Neuronal stem cell (in vitro differentiated cells): ENCODE data around the gene MACROD2.

Experiments
- DNase-seq: peaks from one replicate; pipeline ENCODE4 v3.0.0-alpha.2; 2013; ENCODE audit warnings: low spot score
- H2AFZ ChIP-seq: one replicate; pipeline ENCODE4 v1.6.1; 2013; ENCODE audit warnings: mild to moderate bottlenecking, low read length, inconsistent platforms
- H2AK5ac ChIP-seq: 2 replicates; pipeline ENCODE4 v1.6.1; 2013; ENCODE audit warnings: low read depth, mild to moderate bottlenecking, inconsistent platforms, low read length, moderate library complexity, mixed read lengths
- H2BK120ac ChIP-seq: 2 replicates; pipeline ENCODE4 v1.6.1; 2013; ENCODE audit warnings: low read depth, mild to moderate bottlenecking, inconsistent platforms, low read length, moderate library complexity, mixed read lengths
- H2BK12ac ChIP-seq: one replicate; pipeline ENCODE4 v1.6.1; 2013; ENCODE audit warnings: low read length, inconsistent platforms
- H2BK15ac ChIP-seq: 2 replicates; pipeline ENCODE4 v1.6.1; 2013; ENCODE audit warnings: mild to moderate bottlenecking, low read length, inconsistent platforms, mixed read lengths
- H2BK5ac ChIP-seq: one replicate; pipeline ENCODE4 v1.6.1; 2013; ENCODE audit warnings: inconsistent platforms, mild to moderate bottlenecking, low read length, moderate library complexity
- H3K14ac ChIP-seq: one replicate; pipeline ENCODE4 v1.6.1; 2013; ENCODE audit warnings: low read length, inconsistent platforms
- H3K18ac ChIP-seq: 2 replicates; pipeline ENCODE4 v1.6.1; 2013; ENCODE audit warnings: low read length, inconsistent platforms
- H3K23ac ChIP-seq: 2 replicates; pipeline ENCODE4 v1.6.1; 2013; ENCODE audit warnings: low read depth, mild to moderate bottlenecking, mixed read lengths, low read length, inconsistent platforms; ENCODE audit not compliant: poor library complexity
- H3K27ac ChIP-seq: replicated peaks from 3 replicates; pipeline ENCODE4 v1.5.1; 2013; ENCODE audit warnings: low read length, inconsistent platforms
- H3K27me3 ChIP-seq, 3 experiments: 2 replicates each; pipeline ENCODE4 v1.6.1; 2013; ENCODE audit warnings: low read length in 3 of 3, mild to moderate bottlenecking in 2 of 3, inconsistent platforms in 1 of 3, low read depth in 1 of 3, mixed read lengths in 1 of 3, moderate library complexity in 1 of 3; ENCODE audit not compliant: control insufficient read depth in 3 of 3, insufficient read depth in 3 of 3
- H3K36me3 ChIP-seq, 2 donors: replicated peaks in 1 of 2; 2 replicates each; pipeline ENCODE4 v1.6.1; 2013; ENCODE audit warnings: low read length in 2 of 2; ENCODE audit not compliant: control insufficient read depth in 2 of 2, insufficient read depth in 2 of 2
- H3K4ac ChIP-seq: 2 replicates; pipeline ENCODE4 v1.6.1; 2013; ENCODE audit warnings: inconsistent platforms, mild to moderate bottlenecking, low read length, moderate library complexity
- H3K4me1 ChIP-seq, 2 donors: 1 replicate in 1 of 2; 2 replicates in 1 of 2; pipeline ENCODE4 v1.6.1; 2013; ENCODE audit warnings: low read length in 2 of 2, low read depth in 1 of 2; ENCODE audit not compliant: control insufficient read depth in 2 of 2, insufficient read depth in 1 of 2
- H3K4me2 ChIP-seq: one replicate; pipeline ENCODE4 v1.6.1; 2013; ENCODE audit warnings: mild to moderate bottlenecking, low read length, inconsistent platforms; ENCODE audit not compliant: insufficient read depth, poor library complexity, severe bottlenecking
- H3K4me3 ChIP-seq, 2 donors: 2 replicates each; pipeline ENCODE4 v1.5.1; 2013; ENCODE audit warnings: low read length in 2 of 2, mild to moderate bottlenecking in 2 of 2, inconsistent platforms in 1 of 2, moderate library complexity in 1 of 2
- H3K79me1 ChIP-seq: one replicate; pipeline ENCODE4 v1.6.1; 2013; ENCODE audit warnings: low read depth, mild to moderate bottlenecking, inconsistent platforms, low read length, moderate library complexity
- H3K9ac ChIP-seq: one replicate; pipeline ENCODE4 v1.6.1; 2013; ENCODE audit warnings: mild to moderate bottlenecking, low read depth, low read length, inconsistent platforms; ENCODE audit not compliant: poor library complexity
- H3K9me3 ChIP-seq, 2 donors: replicated peaks in 1 of 2; 2 replicates each; pipeline versions ENCODE3 to v1.6.1; 2013; ENCODE audit warnings: low read length in 2 of 2, mild to moderate bottlenecking in 2 of 2, inconsistent platforms in 1 of 2, low read depth in 1 of 2, mixed read lengths in 1 of 2, moderate library complexity in 1 of 2; ENCODE audit not compliant: control insufficient read depth in 2 of 2, insufficient read depth in 1 of 2
- H4K8ac ChIP-seq: one replicate; pipeline ENCODE4 v1.6.1; 2013; ENCODE audit warnings: low read depth, mild to moderate bottlenecking, inconsistent platforms, low read length, moderate library complexity
- H4K91ac ChIP-seq: one replicate; pipeline ENCODE4 v1.6.1; 2013; ENCODE audit warnings: low read length, low read depth, mild to moderate bottlenecking, inconsistent platforms; ENCODE audit not compliant: poor library complexity
- WGBS, 2 donors: extraction: QIAGEN DNeasy Blood & Tissue Kit; methylation state at CpG; one replicate each; pipeline ENCODE4 v1.1.7; 2013; ENCODE audit warnings: missing lambda C conversion rate in 2 of 2, mixed read lengths in 1 of 2; ENCODE audit not compliant: insufficient read length in 2 of 2, insufficient replicate concordance in 1 of 2; ENCODE audit errors: extremely low coverage in 2 of 2; 5-methylcytosine and 5-hydroxymethylcytosine counted together

MACROD2 gene

GRCh38 chr20:15909995-15910394 is 1914.7 kb downstream of the MACROD2 start:
- no peak overlapping the region for H3K14ac ChIP-seq
- no peak overlapping the region for H2BK120ac ChIP-seq

GRCh38 chr20:15911581-15911980 is 1916.3 kb downstream of the MACROD2 start:
- Histone ChIP-seq H3K4me2 (no peak overlapping the region), H3K36me3 (no peaks in the 10 kb centered on the region), H3K9me3 (no peaks in the 10 kb centered on the region), H3K23ac (no peak overlapping the region), H4K8ac (no peak overlapping the region), H2AFZ (no peak overlapping the region), H2BK5ac (no peak overlapping the region), H3K27ac (no peak overlapping the region), H3K14ac (no peak overlapping the region), H2BK15ac (no peak overlapping the region), H3K4me1 (no peaks in the 10 kb centered on the region), H3K4me3 (no peak overlapping the region), H4K91ac (no peak overlapping the region), H2BK120ac (no peak overlapping the region), H3K27me3 (no peaks in the 10 kb centered on the region), H3K79me1 (no peaks in the 10 kb centered on the region), H2BK12ac (no peak overlapping the region), H3K18ac (no peak overlapping the region), H3K4ac (no peak overlapping the region), H3K9ac (no peak overlapping the region), H2AK5ac (no peak overlapping the region)
- no CpG with 5 or more reads among the region's 7 CpGs for WGBS, 2 donors
- no peak for DNase-seq

More at GRCh38 chr20:15909995-15910394, 1914.7 kb downstream of the MACROD2 start:
- Histone ChIP-seq H2AK5ac (no peak overlapping the region), H3K23ac (no peak overlapping the region), H3K27ac (no peak overlapping the region), H3K4me1 (no peaks in the 10 kb centered on the region), H3K4me3 (no peak overlapping the region), H3K4me2 (no peak overlapping the region), H2BK5ac (no peak overlapping the region), H2AFZ (no peak overlapping the region), H4K8ac (no peak overlapping the region), H3K27me3 (no peaks in the 10 kb centered on the region), H3K4ac (no peak overlapping the region), H4K91ac (no peak overlapping the region), H3K79me1 (no peaks in the 10 kb centered on the region), H3K36me3 (no peaks in the 10 kb centered on the region), H3K9me3 (no peaks in the 10 kb centered on the region), H3K18ac (no peak overlapping the region), H2BK15ac (no peak overlapping the region), H3K9ac (no peak overlapping the region), H2BK12ac (no peak overlapping the region)
- WGBS, 2 donors = no CpG with 5 or more reads among the region's 2 CpGs
- DNase-seq = no peak

- no peak overlapping the region for H2BK5ac ChIP-seq
- no peaks in the 10 kb centered on the region for H3K4me1 ChIP-seq
- no peak overlapping the region for H2AFZ ChIP-seq
- H3K4ac ChIP-seq = no peak overlapping the region
- no peak overlapping the region for H2BK12ac ChIP-seq
- H3K79me1 ChIP-seq = no peaks in the 10 kb centered on the region
- H3K9me3 ChIP-seq = no peaks in the 10 kb centered on the region
- no peak overlapping the region for H2BK120ac ChIP-seq
- H3K27me3 ChIP-seq = no peaks in the 10 kb centered on the region
- DNase-seq = no peak
- no peak overlapping the region for H4K91ac ChIP-seq
- no peaks in the 10 kb centered on the region for H3K36me3 ChIP-seq
- no peak overlapping the region for H4K8ac ChIP-seq
- H3K27ac ChIP-seq = no peak overlapping the region
- no CpG with 5 or more reads among the region's 3 CpGs for WGBS, 2 donors
- no peak overlapping the region for H3K23ac ChIP-seq
- no peak overlapping the region for H3K4me2 ChIP-seq
- no peak overlapping the region for H3K14ac ChIP-seq
- no peak overlapping the region for H2BK15ac ChIP-seq
- H3K9ac ChIP-seq = no peak overlapping the region
- no peak overlapping the region for H3K18ac ChIP-seq
- no peak overlapping the region for H3K4me3 ChIP-seq
- H2AK5ac ChIP-seq = no peak overlapping the region
Observed at GRCh38 chr20:15913391-15914025, 1918.2 kb downstream of the MACROD2 start.

GRCh38 chr20:15916623-15917022 is 1921.3 kb downstream of the MACROD2 start:
- Histone ChIP-seq H2BK120ac (no peak overlapping the region), H3K4ac (no peak overlapping the region), H3K4me1 (no peaks in the 10 kb centered on the region), H3K79me1 (no peaks in the 10 kb centered on the region), H3K4me2 (no peak overlapping the region), H3K27me3 (no peaks in the 10 kb centered on the region), H3K9ac (no peak overlapping the region), H3K23ac (no peak overlapping the region), H3K36me3 (no peaks in the 10 kb centered on the region), H2BK5ac (no peak overlapping the region), H3K4me3 (no peak overlapping the region), H3K9me3 (no peaks in the 10 kb centered on the region), H3K14ac (no peak overlapping the region), H2BK15ac (no peak overlapping the region), H4K91ac (no peak overlapping the region), H3K27ac (no peak overlapping the region), H3K18ac (no peak overlapping the region), H2BK12ac (no peak overlapping the region), H4K8ac (no peak overlapping the region), H2AFZ (no peak overlapping the region), H2AK5ac (no peak overlapping the region)
- WGBS, 2 donors = no CpG with 5 or more reads among the region's 5 CpGs
- no peak for DNase-seq
